Fibroblast of lung (primary cell): Measurements from ENCODE around the gene GDF7. TPM values are rescaled to one million over a fixed set of nuclear protein-coding genes. Genes with fewer than 3 reads are reported as not detected.

Source experiments
- DNase-seq, 2 donors: peaks; one replicate each; pipeline versions ENCODE4 v3.0.0 to v3.0.0-alpha.2; 2010; ENCODE audit warnings: low read depth in 2 of 2
- H2AFZ ChIP-seq: 2 replicates; pipeline ENCODE4 v1.5.1; 2012; ENCODE audit warnings: low read length, control low read depth, inconsistent platforms
- H3K27ac ChIP-seq: 2 replicates; pipeline ENCODE4 v1.5.1; 2011; ENCODE audit warnings: low read length, control low read depth; ENCODE audit not compliant: insufficient read depth
- H3K27me3 ChIP-seq: 2 replicates; pipeline ENCODE4 v1.5.1; 2011; ENCODE audit warnings: mild to moderate bottlenecking, low read length; ENCODE audit not compliant: control insufficient read depth, insufficient read depth
- H3K36me3 ChIP-seq: 2 replicates; pipeline ENCODE4 v1.5.1; 2011; ENCODE audit warnings: low read length; ENCODE audit not compliant: control insufficient read depth, insufficient read depth
- H3K4me1 ChIP-seq: 2 replicates; pipeline ENCODE4 v1.5.1; 2011; ENCODE audit warnings: low read length; ENCODE audit not compliant: control insufficient read depth, insufficient read depth; ENCODE audit errors: extremely low read depth
- H3K4me2 ChIP-seq: 2 replicates; pipeline ENCODE4 v1.5.1; 2011; ENCODE audit warnings: low read length, control low read depth; ENCODE audit not compliant: insufficient read depth; ENCODE audit errors: extremely low read depth
- H3K4me3 ChIP-seq, 4 experiments: fragments of 200-600 bp in 1 of 4; sonication (generic) in 1 of 4; replicated peaks in 1 of 4; 2 replicates each; pipeline ENCODE4 v1.5.1; 2011 to 2016; ENCODE audit warnings: low read length in 4 of 4, low read depth in 3 of 4, mild to moderate bottlenecking in 3 of 4, control low read depth in 2 of 4, inconsistent platforms in 1 of 4, mixed read lengths in 1 of 4; ENCODE audit not compliant: insufficient read depth in 1 of 4; ENCODE audit errors: control extremely low read depth in 1 of 4
- H3K79me2 ChIP-seq: 2 replicates; pipeline ENCODE4 v1.5.1; 2012; ENCODE audit warnings: mild to moderate bottlenecking, low read length, inconsistent platforms; ENCODE audit not compliant: control insufficient read depth, insufficient read depth
- H3K9ac ChIP-seq: 2 replicates; pipeline ENCODE4 v1.5.1; 2011; ENCODE audit warnings: mild to moderate bottlenecking, low read length, control low read depth; ENCODE audit not compliant: insufficient read depth
- H3K9me3 ChIP-seq: 2 replicates; pipeline ENCODE4 v1.5.1; 2012; ENCODE audit warnings: low read depth, low read length; ENCODE audit not compliant: control insufficient read depth, insufficient read depth
- H4K20me1 ChIP-seq: 2 replicates; pipeline ENCODE4 v1.5.1; 2011; ENCODE audit warnings: low read length; ENCODE audit not compliant: control insufficient read depth, insufficient read depth; ENCODE audit errors: extremely low read depth
- EZH2 ChIP-seq: IDR thresholded peaks from 2 replicates; pipeline ENCODE4 v1.5.1; 2012; ENCODE audit warnings: low read length, control low read depth, mild to moderate bottlenecking; ENCODE audit errors: missing control alignments
- polyA plus RNA-seq, 2 donors: library from polyadenylated mRNA; depleted of rRNA in 1 of 2; stranded (reverse) in 1 of 2; unstranded in 1 of 2; fragments of >200 nt; gene quantifications; 2 replicates each; pipeline ENCODE4 v1.2.1, GENCODE V29; 2011 to 2012; ENCODE audit warnings: missing spikeins in 1 of 2
- total RNA-seq: library from RNA; depleted of rRNA; stranded (reverse); fragments of >200 nt; gene quantifications from 2 replicates; pipeline ENCODE4 v1.2.1, GENCODE V29; 2014
- TF ChIP-seq, protein P1 (sequence below), 2 donors: IDR thresholded peaks in 1 of 2; conservative IDR thresholded peaks in 1 of 2; 1 replicate in 1 of 2; 2 replicates in 1 of 2; pipeline ENCODE4 v1.5.1; 2011 to 2012; ENCODE audit warnings: low read length in 2 of 2, control low read depth in 1 of 2, inconsistent platforms in 1 of 2, low read depth in 1 of 2, mild to moderate bottlenecking in 1 of 2

GDF7 gene
- total and polyA plus RNA-seq, 2 donors (not counting 1 experiment from before 2014, with no cell fraction given), result 0.33 TPM; not detected in 1

DNA sequence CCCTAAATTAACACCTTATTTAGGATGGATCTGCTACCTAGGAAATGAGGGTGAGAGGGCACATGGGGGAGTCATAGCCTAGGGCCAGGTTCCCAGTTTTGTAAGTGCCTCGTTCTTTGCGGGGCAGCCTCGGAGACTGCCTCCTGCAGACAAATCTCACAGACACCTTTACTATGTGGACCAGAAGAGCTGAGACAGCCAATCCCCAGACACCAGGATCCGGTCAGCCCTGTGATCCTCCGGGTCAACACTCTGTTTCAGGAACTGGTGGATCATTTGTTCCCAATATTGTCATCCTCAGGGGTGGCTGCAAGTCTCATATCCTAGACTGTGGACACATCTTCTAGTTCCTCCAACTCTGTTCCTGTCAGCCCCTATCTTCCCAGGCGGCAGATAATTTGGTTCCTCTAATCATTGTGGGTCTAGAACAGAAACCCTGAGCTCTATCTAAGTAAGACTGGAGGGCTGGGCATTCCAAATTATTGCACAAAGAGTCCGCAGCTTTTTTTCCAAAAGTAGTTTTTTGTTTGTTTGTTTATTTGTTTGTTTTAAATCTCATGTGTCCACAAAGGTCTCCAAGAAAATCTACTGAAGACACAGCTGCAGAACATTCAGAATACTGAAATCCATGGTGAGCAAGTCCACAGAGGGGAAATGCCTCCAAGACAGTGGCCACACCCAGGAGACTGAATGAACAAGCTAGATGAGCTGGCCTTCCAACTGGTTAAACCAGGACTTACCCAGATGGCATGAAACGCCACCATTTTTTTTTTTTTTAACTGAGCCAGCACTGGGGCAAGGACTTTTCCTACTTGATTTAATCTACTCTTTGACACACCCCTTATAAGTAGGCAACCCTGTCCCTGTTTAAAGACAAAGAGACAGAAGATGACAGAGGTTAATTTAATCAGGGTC is 6.2 kb upstream of the GDF7 start:
- H2AFZ ChIP-seq, result no peak overlapping the region
- no peaks in the 10 kb centered on the region for H3K36me3 ChIP-seq
- no peak overlapping the region for H3K27ac ChIP-seq
- peak in 1 of 2 donors; percentile 28 for DNase-seq
- no peak overlapping the region for H3K4me2 ChIP-seq
- no peaks in the 10 kb centered on the region for H4K20me1 ChIP-seq
- no peak overlapping the region for H3K9ac ChIP-seq
- no peaks in the 10 kb centered on the region for H3K79me2 ChIP-seq
- no peaks in the 10 kb centered on the region for H3K4me1 ChIP-seq
- H3K27me3 ChIP-seq, result peaks cover 56% of the 10 kb centered on the region
- TF ChIP-seq EZH2, result no peak
- TF ChIP-seq, protein P1, sequence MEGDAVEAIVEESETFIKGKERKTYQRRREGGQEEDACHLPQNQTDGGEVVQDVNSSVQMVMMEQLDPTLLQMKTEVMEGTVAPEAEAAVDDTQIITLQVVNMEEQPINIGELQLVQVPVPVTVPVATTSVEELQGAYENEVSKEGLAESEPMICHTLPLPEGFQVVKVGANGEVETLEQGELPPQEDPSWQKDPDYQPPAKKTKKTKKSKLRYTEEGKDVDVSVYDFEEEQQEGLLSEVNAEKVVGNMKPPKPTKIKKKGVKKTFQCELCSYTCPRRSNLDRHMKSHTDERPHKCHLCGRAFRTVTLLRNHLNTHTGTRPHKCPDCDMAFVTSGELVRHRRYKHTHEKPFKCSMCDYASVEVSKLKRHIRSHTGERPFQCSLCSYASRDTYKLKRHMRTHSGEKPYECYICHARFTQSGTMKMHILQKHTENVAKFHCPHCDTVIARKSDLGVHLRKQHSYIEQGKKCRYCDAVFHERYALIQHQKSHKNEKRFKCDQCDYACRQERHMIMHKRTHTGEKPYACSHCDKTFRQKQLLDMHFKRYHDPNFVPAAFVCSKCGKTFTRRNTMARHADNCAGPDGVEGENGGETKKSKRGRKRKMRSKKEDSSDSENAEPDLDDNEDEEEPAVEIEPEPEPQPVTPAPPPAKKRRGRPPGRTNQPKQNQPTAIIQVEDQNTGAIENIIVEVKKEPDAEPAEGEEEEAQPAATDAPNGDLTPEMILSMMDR (conservative IDR thresholded peaks at IDR 0.05 in 1 of 2, IDR thresholded peaks at IDR 0.05 in 1 of 2; ENCODE audit: low read depth in 1 of 2, low read length in 2 of 2), result no peak
- H3K9me3 ChIP-seq, result no peaks in the 10 kb centered on the region
- no peak overlapping the region for H3K4me3 ChIP-seq

- Histone ChIP-seq H3K9me3 (no peaks in the 10 kb centered on the region), H2AFZ (no peak overlapping the region), H3K4me1 (no peaks in the 10 kb centered on the region), H4K20me1 (no peaks in the 10 kb centered on the region), H3K27ac (no peak overlapping the region), H3K36me3 (no peaks in the 10 kb centered on the region), H3K79me2 (no peaks in the 10 kb centered on the region), H3K4me3 (no peak overlapping the region), H3K27me3 (peaks cover 60% of the 10 kb centered on the region), H3K9ac (no peak overlapping the region), H3K4me2 (no peak overlapping the region)
- peak; percentile 54 to 83 for DNase-seq
- TF ChIP-seq, protein P1 (conservative IDR thresholded peaks at IDR 0.05 in 1 of 2, IDR thresholded peaks at IDR 0.05 in 1 of 2; ENCODE audit: low read depth in 1 of 2, low read length in 2 of 2), result peak; percentile 95 to 96
- TF ChIP-seq EZH2, result no peak
Observed at GRCh38 chr2:20661421-20662307, 5.3 kb upstream of the GDF7 start.

- no peak for DNase-seq
- no peak overlapping the region for H3K4me3 ChIP-seq
- no peaks in the 10 kb centered on the region for H3K4me1 ChIP-seq
- no peak overlapping the region for H3K9ac ChIP-seq
- no peaks in the 10 kb centered on the region for H3K79me2 ChIP-seq
- H3K36me3 ChIP-seq, result no peaks in the 10 kb centered on the region
- TF ChIP-seq, protein P1 (conservative IDR thresholded peaks at IDR 0.05 in 1 of 2, IDR thresholded peaks at IDR 0.05 in 1 of 2; ENCODE audit: low read depth in 1 of 2, low read length in 2 of 2), result no peak
- peak; percentile 68 for TF ChIP-seq EZH2
- H3K4me2 ChIP-seq, result no peak overlapping the region
- no peak overlapping the region for H2AFZ ChIP-seq
- no peaks in the 10 kb centered on the region for H3K9me3 ChIP-seq
- H3K27me3 ChIP-seq, result peaks cover 56% of the 10 kb centered on the region
- H4K20me1 ChIP-seq, result no peaks in the 10 kb centered on the region
- no peak overlapping the region for H3K27ac ChIP-seq
Observed at GRCh38 chr2:20662308-20662937, 4.5 kb upstream of the GDF7 start.
